ENCODE data around the gene MYL10. TPM values are rescaled to one million over a fixed set of nuclear protein-coding genes. Genes with fewer than 3 reads are reported as not detected.

Gene MYL10
- total RNA-seq, 1 experiment from 2014 or later, result not detected

DNA sequence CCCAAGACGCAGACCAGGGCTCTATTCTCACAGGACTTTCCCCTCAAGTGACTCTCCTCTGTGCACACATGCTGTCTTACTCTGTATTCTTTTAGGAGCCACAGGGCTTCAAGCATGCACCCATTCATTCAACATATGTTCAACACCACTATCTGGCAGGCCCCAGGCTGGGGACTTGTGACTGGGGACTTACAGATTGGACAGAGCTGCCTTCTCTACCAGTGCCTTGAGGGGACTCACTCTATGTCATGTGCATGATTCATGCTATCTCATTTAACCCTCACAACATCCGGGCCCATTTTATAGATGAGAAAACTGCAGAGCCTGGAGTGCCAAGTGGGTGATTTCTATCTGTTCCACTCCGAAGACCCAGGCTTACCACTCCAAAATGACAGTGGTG is 34.3 kb downstream of the MYL10 start:
- no peak for TF ChIP-seq EZH2 (IDR thresholded peaks at IDR 0.05; ENCODE audit: low read depth)
- TF ChIP-seq, protein P1, sequence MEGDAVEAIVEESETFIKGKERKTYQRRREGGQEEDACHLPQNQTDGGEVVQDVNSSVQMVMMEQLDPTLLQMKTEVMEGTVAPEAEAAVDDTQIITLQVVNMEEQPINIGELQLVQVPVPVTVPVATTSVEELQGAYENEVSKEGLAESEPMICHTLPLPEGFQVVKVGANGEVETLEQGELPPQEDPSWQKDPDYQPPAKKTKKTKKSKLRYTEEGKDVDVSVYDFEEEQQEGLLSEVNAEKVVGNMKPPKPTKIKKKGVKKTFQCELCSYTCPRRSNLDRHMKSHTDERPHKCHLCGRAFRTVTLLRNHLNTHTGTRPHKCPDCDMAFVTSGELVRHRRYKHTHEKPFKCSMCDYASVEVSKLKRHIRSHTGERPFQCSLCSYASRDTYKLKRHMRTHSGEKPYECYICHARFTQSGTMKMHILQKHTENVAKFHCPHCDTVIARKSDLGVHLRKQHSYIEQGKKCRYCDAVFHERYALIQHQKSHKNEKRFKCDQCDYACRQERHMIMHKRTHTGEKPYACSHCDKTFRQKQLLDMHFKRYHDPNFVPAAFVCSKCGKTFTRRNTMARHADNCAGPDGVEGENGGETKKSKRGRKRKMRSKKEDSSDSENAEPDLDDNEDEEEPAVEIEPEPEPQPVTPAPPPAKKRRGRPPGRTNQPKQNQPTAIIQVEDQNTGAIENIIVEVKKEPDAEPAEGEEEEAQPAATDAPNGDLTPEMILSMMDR (conservative IDR thresholded peaks at IDR 0.05), result no peak
- H2AFZ ChIP-seq, result no peak overlapping the region
- H3K4me2 ChIP-seq, result no peak overlapping the region
- BruUV-seq (replicated peaks), result no TSS peak
- no peaks in the 10 kb centered on the region for H3K36me3 ChIP-seq (ENCODE audit: low read depth)
- H3K9me3 ChIP-seq (ENCODE audit: insufficient read depth, low read depth), result no peaks in the 10 kb centered on the region
- intact Hi-C loops (cut with micrococcal nuclease; ENCODE audit: unreplicated experiment), result loop anchor here (5.0 kb wide), 1 partner anchor 263 kb away; no protein-coding TSS in a partner anchor
- H3K27me3 ChIP-seq (ENCODE audit: insufficient read depth, low read depth), result peaks cover 4% of the 10 kb centered on the region; the same call in 1 of the 2 replicates
- POLR2A ChIA-PET (ENCODE audit: unreplicated experiment), result no interaction called here
- H3K9me2 ChIP-seq (ENCODE audit: insufficient read depth), result no peaks in the 10 kb centered on the region
- no peaks in the 10 kb centered on the region for H4K20me1 ChIP-seq (ENCODE audit: insufficient read depth)
- CTCF ChIA-PET, result no interaction called here
- H3K4me3 ChIP-seq, result no peak overlapping the region
- DNase-seq, result no peak
- H3K79me2 ChIP-seq (ENCODE audit: low read depth), result no peaks in the 10 kb centered on the region
- H3K4me1 ChIP-seq (replicated peaks; ENCODE audit: insufficient read depth), result no peaks in the 10 kb centered on the region
- H3K27ac ChIP-seq, result no peak overlapping the region
- H3F3A ChIP-seq (ENCODE audit: insufficient read depth, low read depth), result no peaks in the 10 kb centered on the region

DNA sequence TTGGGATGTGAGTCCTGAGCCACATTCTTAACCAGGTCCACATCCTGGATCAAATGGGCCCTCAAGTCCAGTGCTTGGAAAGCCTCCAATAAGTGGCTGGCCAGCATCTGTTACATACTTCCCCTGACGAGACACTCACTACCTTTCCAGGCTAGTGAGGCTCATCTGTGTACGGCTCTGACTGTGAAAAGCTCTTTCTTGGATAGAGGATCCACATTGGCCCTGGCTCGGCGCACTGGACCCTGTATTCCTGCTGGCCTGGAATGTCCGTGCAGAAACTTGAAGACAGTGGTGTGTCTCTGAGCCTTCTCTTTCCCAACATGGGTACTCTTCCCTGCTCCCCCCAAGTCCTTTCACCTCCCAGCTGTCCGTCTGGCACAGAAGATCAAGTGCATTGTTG is 35.5 kb downstream of the MYL10 start:
- peaks cover 4% of the 10 kb centered on the region; the same call in 1 of the 2 replicates for H3K27me3 ChIP-seq (ENCODE audit: insufficient read depth, low read depth)
- no peak for DNase-seq
- H3K4me1 ChIP-seq (replicated peaks; ENCODE audit: insufficient read depth), result no peaks in the 10 kb centered on the region
- no peaks in the 10 kb centered on the region for H3K79me2 ChIP-seq (ENCODE audit: low read depth)
- intact Hi-C loops (cut with micrococcal nuclease; ENCODE audit: unreplicated experiment), result no loop called here
- H3K9me2 ChIP-seq (ENCODE audit: insufficient read depth), result no peaks in the 10 kb centered on the region
- H3K9me3 ChIP-seq (ENCODE audit: insufficient read depth, low read depth), result no peaks in the 10 kb centered on the region
- no peaks in the 10 kb centered on the region for H4K20me1 ChIP-seq (ENCODE audit: insufficient read depth)
- no peak overlapping the region for H3K4me3 ChIP-seq
- no peak overlapping the region for H3K4me2 ChIP-seq
- BruUV-seq (replicated peaks), result no TSS peak
- no peak overlapping the region for H3K27ac ChIP-seq
- ChIA-PET CTCF (no interaction called here), POLR2A (ENCODE audit: unreplicated experiment) (no interaction called here)
- TF ChIP-seq EZH2 (IDR thresholded peaks at IDR 0.05; ENCODE audit: low read depth), result no peak
- TF ChIP-seq, protein P1 (conservative IDR thresholded peaks at IDR 0.05), result no peak
- no peaks in the 10 kb centered on the region for H3K36me3 ChIP-seq (ENCODE audit: low read depth)
- H3F3A ChIP-seq (ENCODE audit: insufficient read depth, low read depth), result no peaks in the 10 kb centered on the region
- no peak overlapping the region for H2AFZ ChIP-seq

DNA sequence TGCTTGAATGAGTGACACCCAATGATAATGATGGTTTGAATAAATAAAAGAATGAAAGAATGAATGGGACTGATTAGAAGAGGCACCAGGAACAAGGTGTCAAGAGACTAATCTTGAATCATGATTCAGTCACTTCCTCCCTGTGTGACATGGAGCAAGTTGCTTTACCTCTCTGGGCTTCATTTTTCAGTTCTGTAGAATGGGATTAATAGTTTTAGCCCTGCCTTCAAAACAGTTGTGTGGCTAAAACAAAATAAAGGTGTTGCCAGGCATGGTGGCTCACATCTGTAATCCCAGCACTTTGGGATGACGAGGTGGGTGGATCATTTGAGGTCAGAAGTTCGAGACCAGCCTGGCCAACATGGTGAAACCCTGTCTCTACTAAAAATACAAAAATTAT is 37.6 kb downstream of the MYL10 start:
- Histone ChIP-seq H4K20me1 (ENCODE audit: insufficient read depth) (no peaks in the 10 kb centered on the region), H3K4me2 (no peak overlapping the region), H3K36me3 (ENCODE audit: low read depth) (no peaks in the 10 kb centered on the region), H3K4me3 (no peak overlapping the region), H3F3A (ENCODE audit: insufficient read depth, low read depth) (no peaks in the 10 kb centered on the region), H3K27me3 (ENCODE audit: insufficient read depth, low read depth) (peaks cover 4% of the 10 kb centered on the region; the same call in 1 of the 2 replicates), H3K27ac (no peak overlapping the region), H3K9me3 (ENCODE audit: insufficient read depth, low read depth) (no peaks in the 10 kb centered on the region), H3K79me2 (ENCODE audit: low read depth) (no peaks in the 10 kb centered on the region), H3K9me2 (ENCODE audit: insufficient read depth) (no peaks in the 10 kb centered on the region), H2AFZ (no peak overlapping the region), H3K4me1 (replicated peaks; ENCODE audit: insufficient read depth) (no peaks in the 10 kb centered on the region)
- no peak for TF ChIP-seq EZH2 (IDR thresholded peaks at IDR 0.05; ENCODE audit: low read depth)
- TF ChIP-seq, protein P1 (conservative IDR thresholded peaks at IDR 0.05), result no peak
- DNase-seq, result no peak
- no TSS peak for BruUV-seq (replicated peaks)
- ChIA-PET POLR2A (ENCODE audit: unreplicated experiment) (no interaction called here), CTCF (no interaction called here)
- intact Hi-C loops (cut with micrococcal nuclease; ENCODE audit: unreplicated experiment), result no loop called here
